Natural killer cell treated with Interleukin-12 subunit alpha and Interleukin-12 subunit beta and Interleukin-15 and Interleukin-18, amount 100 ng/mL, for 72 hours (primary cell): ENCODE results near the gene PEA15. TPM values are rescaled to one million over a fixed set of nuclear protein-coding genes. Genes with fewer than 3 reads are reported as not detected.

Experiments
- ATAC-seq, 2 donors: fragments of 150-1000 bp; cut with Tn5 transposase in 1 of 2; sonication (Bioruptor Pico), chemical (Tn5 transposase) in 1 of 2; 2 replicates each; pipeline ENCODE4 v1.10.0; 2021
- DNase-seq: peaks from one replicate; pipeline ENCODE4 v3.0.0; 2022; ENCODE audit warnings: low spot score
- H3K27ac Mint-ChIP-seq, 2 donors: 1 replicate in 1 of 2; 2 replicates in 1 of 2; pipeline ENCODE4 v1.8.0; 2022; ENCODE audit warnings: mixed read lengths in 2 of 2, mild to moderate bottlenecking in 1 of 2, moderate library complexity in 1 of 2
- H3K27me3 Mint-ChIP-seq, 2 donors: 1 replicate in 1 of 2; 2 replicates in 1 of 2; pipeline ENCODE4 v1.8.0; 2022; ENCODE audit warnings: mixed read lengths in 2 of 2
- H3K36me3 Mint-ChIP-seq: one replicate; pipeline ENCODE4 v1.8.0; 2022; ENCODE audit warnings: mixed read lengths
- H3K4me1 Mint-ChIP-seq, 2 donors: 1 replicate in 1 of 2; 2 replicates in 1 of 2; pipeline ENCODE4 v1.8.0; 2022; ENCODE audit warnings: low read depth in 2 of 2, mixed read lengths in 2 of 2, mild to moderate bottlenecking in 1 of 2
- H3K4me3 Mint-ChIP-seq: one replicate; pipeline ENCODE4 v1.8.0; 2022; ENCODE audit warnings: mixed read lengths
- H3K9me3 Mint-ChIP-seq: 2 replicates; pipeline ENCODE4 v1.8.0; 2022; ENCODE audit warnings: mixed read lengths
- total RNA-seq, 2 donors: library from RNA; stranded (reverse); gene quantifications; one replicate each; pipeline ENCODE4 v1.2.3, GENCODE V29; 2022

The PEA15 gene
- total RNA-seq: 10 to 100 TPM; 55.7 to 63.3 TPM

GRCh38 chr1:160205242-160206035 lies at the start of gene PEA15:
PEA15 (plus strand) TSS chr1:160205384; CDS start chr1:160211545, 6,161 bp downstream.
- DNase-seq (peak; percentile 81), ATAC-seq (peak; percentile 89 to 91)
- no peaks in the 10 kb centered on the region for H3K36me3 Mint-ChIP-seq
- peak within 1 kb of the TSS; percentile 88 for H3K4me3 Mint-ChIP-seq
- H3K27ac Mint-ChIP-seq: peak within 1 kb of the TSS; percentile 82 to 84
- H3K4me1 Mint-ChIP-seq: peaks cover 37 to 40% of the 10 kb centered on the region in 2 donors
- H3K9me3 Mint-ChIP-seq: no peaks in the 10 kb centered on the region
- H3K27me3 Mint-ChIP-seq: no peaks in the 10 kb centered on the region

- ATAC-seq (no peak), DNase-seq (no peak)
- Mint-ChIP-seq H3K27me3 (peaks cover 15 to 27% of the 10 kb centered on the region in 2 donors), H3K36me3 (no peaks in the 10 kb centered on the region), H3K4me3 (no peak overlapping the region), H3K9me3 (no peaks in the 10 kb centered on the region), H3K27ac (no peak overlapping the region), H3K4me1 (no peaks in the 10 kb centered on the region)
Measured at GRCh38 chr1:160156361-160156760, 48.8 kb upstream of the PEA15 start.

GRCh38 chr1:160157174-160157573 lies 48.0 kb upstream of the PEA15 start:
- DNase-seq (no peak), ATAC-seq (no peak)
- peaks cover 19 to 31% of the 10 kb centered on the region in 2 donors for H3K27me3 Mint-ChIP-seq
- H3K36me3 Mint-ChIP-seq: no peaks in the 10 kb centered on the region
- no peaks in the 10 kb centered on the region for H3K9me3 Mint-ChIP-seq
- H3K4me3 Mint-ChIP-seq: no peak overlapping the region
- H3K4me1 Mint-ChIP-seq: no peaks in the 10 kb centered on the region
- H3K27ac Mint-ChIP-seq: no peak overlapping the region

GRCh38 chr1:160158031-160158430 lies 47.2 kb upstream of the PEA15 start:
- peaks cover 19 to 32% of the 10 kb centered on the region in 2 donors for H3K27me3 Mint-ChIP-seq
- DNase-seq (no peak), ATAC-seq (no peak)
- H3K4me1 Mint-ChIP-seq: no peaks in the 10 kb centered on the region
- no peak overlapping the region for H3K4me3 Mint-ChIP-seq
- no peaks in the 10 kb centered on the region for H3K36me3 Mint-ChIP-seq
- no peaks in the 10 kb centered on the region for H3K9me3 Mint-ChIP-seq
- H3K27ac Mint-ChIP-seq: no peak overlapping the region

GRCh38 chr1:160158534-160158933 lies 46.6 kb upstream of the PEA15 start:
- peaks cover 19 to 37% of the 10 kb centered on the region in 2 donors for H3K27me3 Mint-ChIP-seq
- H3K4me1 Mint-ChIP-seq: peaks cover 0 to under 1% of the 10 kb centered on the region in 2 donors
- H3K9me3 Mint-ChIP-seq: no peaks in the 10 kb centered on the region
- ATAC-seq (no peak), DNase-seq (no peak)
- H3K4me3 Mint-ChIP-seq: no peak overlapping the region
- H3K36me3 Mint-ChIP-seq: no peaks in the 10 kb centered on the region
- H3K27ac Mint-ChIP-seq: no peak overlapping the region

GRCh38 chr1:160159846-160160245 lies 45.3 kb upstream of the PEA15 start:
- H3K36me3 Mint-ChIP-seq: no peaks in the 10 kb centered on the region
- peaks cover 23 to 50% of the 10 kb centered on the region in 2 donors for H3K27me3 Mint-ChIP-seq
- DNase-seq (no peak), ATAC-seq (no peak)
- H3K4me3 Mint-ChIP-seq: no peak overlapping the region
- peaks cover 0 to 10% of the 10 kb centered on the region in 2 donors for H3K4me1 Mint-ChIP-seq
- no peak overlapping the region for H3K27ac Mint-ChIP-seq
- no peaks in the 10 kb centered on the region for H3K9me3 Mint-ChIP-seq

GRCh38 chr1:160161965-160162705 lies 43.0 kb upstream of the PEA15 start:
- Mint-ChIP-seq H3K4me3 (no peak overlapping the region), H3K36me3 (no peaks in the 10 kb centered on the region), H3K27me3 (peaks cover 20 to 63% of the 10 kb centered on the region in 2 donors), H3K27ac (no peak overlapping the region), H3K9me3 (no peaks in the 10 kb centered on the region), H3K4me1 (peaks cover 10 to 23% of the 10 kb centered on the region in 2 donors)
- ATAC-seq: peak; percentile 37 to 41
- DNase-seq: no peak

GRCh38 chr1:160162931-160163330 lies 42.3 kb upstream of the PEA15 start:
- Mint-ChIP-seq H3K27me3 (peaks cover 24 to 71% of the 10 kb centered on the region in 2 donors), H3K9me3 (no peaks in the 10 kb centered on the region), H3K4me1 (peaks cover 10 to 26% of the 10 kb centered on the region in 2 donors), H3K4me3 (no peak overlapping the region), H3K36me3 (no peaks in the 10 kb centered on the region), H3K27ac (no peak overlapping the region)
- DNase-seq (no peak), ATAC-seq (no peak)

GRCh38 chr1:160163615-160164014 lies 41.6 kb upstream of the PEA15 start:
- Mint-ChIP-seq H3K4me3 (no peak overlapping the region), H3K27ac (no peak overlapping the region), H3K9me3 (no peaks in the 10 kb centered on the region), H3K4me1 (peaks cover 10 to 26% of the 10 kb centered on the region in 2 donors), H3K27me3 (peaks cover 24 to 71% of the 10 kb centered on the region in 2 donors), H3K36me3 (no peaks in the 10 kb centered on the region)
- ATAC-seq (no peak), DNase-seq (no peak)

GRCh38 chr1:160164121-160164520 lies 41.1 kb upstream of the PEA15 start:
- Mint-ChIP-seq H3K4me1 (peaks cover 14 to 30% of the 10 kb centered on the region in 2 donors), H3K27me3 (peaks cover 22 to 71% of the 10 kb centered on the region in 2 donors), H3K36me3 (no peaks in the 10 kb centered on the region), H3K27ac (no peak overlapping the region), H3K4me3 (no peak overlapping the region), H3K9me3 (no peaks in the 10 kb centered on the region)
- ATAC-seq (no peak), DNase-seq (no peak)

- peaks cover 23 to 39% of the 10 kb centered on the region in 2 donors for H3K4me1 Mint-ChIP-seq
- peak; percentile 37 to 49 for ATAC-seq
- no peak for DNase-seq
- no peak overlapping the region for H3K27ac Mint-ChIP-seq
- H3K36me3 Mint-ChIP-seq: no peaks in the 10 kb centered on the region
- H3K27me3 Mint-ChIP-seq: peaks cover 25 to 65% of the 10 kb centered on the region in 2 donors
- H3K4me3 Mint-ChIP-seq: no peak overlapping the region
- H3K9me3 Mint-ChIP-seq: no peaks in the 10 kb centered on the region
Measured at GRCh38 chr1:160166166-160166868, 38.9 kb upstream of the PEA15 start.

- DNase-seq (no peak), ATAC-seq (no peak)
- H3K27me3 Mint-ChIP-seq: peaks cover 23 to 64% of the 10 kb centered on the region in 2 donors
- H3K27ac Mint-ChIP-seq: no peak overlapping the region
- H3K9me3 Mint-ChIP-seq: no peaks in the 10 kb centered on the region
- H3K36me3 Mint-ChIP-seq: no peaks in the 10 kb centered on the region
- H3K4me3 Mint-ChIP-seq: no peak overlapping the region
- H3K4me1 Mint-ChIP-seq: peaks cover 23 to 39% of the 10 kb centered on the region in 2 donors
Measured at GRCh38 chr1:160167056-160167455, 38.1 kb upstream of the PEA15 start.

- Mint-ChIP-seq H3K4me1 (peaks cover 23 to 39% of the 10 kb centered on the region in 2 donors), H3K27ac (no peak overlapping the region), H3K4me3 (no peak overlapping the region), H3K36me3 (no peaks in the 10 kb centered on the region), H3K9me3 (no peaks in the 10 kb centered on the region), H3K27me3 (peaks cover 26 to 69% of the 10 kb centered on the region in 2 donors)
- DNase-seq (no peak), ATAC-seq (no peak)
Measured at GRCh38 chr1:160167580-160167979, 37.6 kb upstream of the PEA15 start.
